KBM-7 (cell line): ENCODE results near the gene LRRC15.

Source experiments
- DNase-seq: peaks from one replicate; pipeline ENCODE4 v3.0.0-alpha.2; 2015
- in situ Hi-C: fragments of 300-500 bp; cut with MboI; formaldehyde crosslinking; loops from 2 replicates; pipeline ENCODE4 v1.14.3; 2020; ENCODE audit warnings: low sequenced_read_pairs, low pct_unique_long_range_greater_than_20kb, mixed read lengths

Gene LRRC15

DNA sequence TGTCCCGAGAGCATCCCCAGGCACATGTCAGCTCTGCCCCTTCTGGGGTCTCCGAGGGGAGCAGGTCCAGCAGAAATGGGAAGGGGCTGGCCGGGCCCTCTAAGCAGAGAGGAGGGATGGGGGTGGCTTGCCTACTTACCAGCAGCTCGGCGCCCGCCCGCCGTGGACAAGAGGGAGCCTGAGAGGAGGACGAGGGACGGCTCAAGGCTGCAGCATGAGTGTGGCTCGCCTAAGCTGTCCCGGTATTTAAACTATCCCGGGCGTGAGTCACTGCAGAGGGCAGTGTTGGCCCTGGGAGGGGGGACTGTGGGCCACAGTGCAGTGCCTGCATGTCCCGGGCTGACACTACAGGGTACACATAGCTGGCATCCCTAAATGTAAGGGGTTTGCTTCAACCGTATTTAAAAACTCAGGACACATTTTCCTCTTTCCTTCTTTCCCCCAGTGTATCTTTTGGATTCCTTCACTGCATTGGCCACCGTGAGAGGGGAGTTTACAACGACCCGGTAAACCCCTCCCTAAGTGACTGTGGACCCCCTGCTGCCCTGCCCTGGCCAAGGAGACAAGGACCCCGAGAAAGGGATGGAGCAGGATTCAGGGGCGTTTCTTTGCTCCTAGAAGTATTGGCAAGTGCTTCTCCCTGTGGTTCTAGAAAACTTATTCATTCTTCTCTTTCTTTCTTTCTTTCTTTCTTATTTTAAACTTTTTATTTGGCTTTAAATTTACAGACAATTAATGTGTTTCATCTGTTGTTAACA is at the start of gene LRRC15:
Gene LRRC15 (minus strand): TSS at position 222 of the 758 bp plus-strand sequence. CDS start 8,700 bp downstream, outside the sequence.
- in situ Hi-C loops: no loop called here
- DNase-seq: no peak

DNA sequence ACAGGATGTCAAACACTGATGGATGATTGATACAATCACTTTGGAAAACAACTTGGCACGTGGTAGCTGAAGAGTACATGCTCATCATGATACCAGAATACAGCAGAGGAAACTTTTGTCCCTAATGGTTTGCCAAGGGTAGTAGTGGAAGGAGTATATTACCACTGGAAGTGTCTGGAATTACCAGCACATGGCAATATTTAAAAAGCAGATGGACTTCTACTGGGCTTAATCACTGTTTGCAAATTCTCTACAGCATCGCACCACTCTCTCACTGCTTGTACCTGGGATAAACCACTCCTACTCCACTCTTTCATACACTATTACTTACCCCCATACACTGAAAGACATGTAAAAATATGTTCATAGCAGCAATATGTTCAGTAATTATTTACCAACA is 49.1 kb upstream of the LRRC15 start:
- in situ Hi-C loops: no loop called here

GRCh38 chr3:194407423-194407822 is 37.9 kb upstream of the LRRC15 start:
- in situ Hi-C loops: no loop called here

More for the DNA sequence above, 49.1 kb upstream of the LRRC15 start:
- no peak for DNase-seq

GRCh38 chr3:194405766-194406165 is 36.2 kb upstream of the LRRC15 start:
- in situ Hi-C loops: no loop called here

More at GRCh38 chr3:194407423-194407822, 37.9 kb upstream of the LRRC15 start:
- no peak for DNase-seq

GRCh38 chr3:194404365-194405140 is 35.0 kb upstream of the LRRC15 start:
- DNase-seq: peak; percentile 72

More at GRCh38 chr3:194405766-194406165, 36.2 kb upstream of the LRRC15 start:
- DNase-seq: no peak

DNA sequence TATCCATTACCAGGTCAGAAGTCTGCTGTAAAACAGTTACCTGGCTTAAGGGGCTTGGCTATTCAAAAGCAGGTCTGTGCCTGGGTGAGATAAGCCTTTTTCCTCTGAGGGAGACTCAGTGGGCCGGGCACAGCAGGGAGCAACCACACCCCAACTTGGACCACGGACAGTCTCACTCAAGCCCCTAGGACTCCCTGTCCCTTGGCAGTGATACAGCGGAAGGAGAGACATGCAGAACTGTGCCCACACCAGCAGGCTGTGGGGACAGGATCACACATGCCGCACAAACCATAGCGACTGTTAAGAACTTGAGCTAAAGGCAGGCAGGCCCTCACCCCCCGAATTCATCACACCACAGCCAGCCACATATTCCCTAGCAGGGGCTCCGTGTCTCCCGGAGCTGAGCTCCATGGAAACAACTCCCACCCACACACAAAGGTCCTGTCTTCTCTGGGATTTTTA is 32.4 kb upstream of the LRRC15 start:
- no peak for DNase-seq
- in situ Hi-C loops: no loop called here

More at GRCh38 chr3:194404365-194405140, 35.0 kb upstream of the LRRC15 start:
- in situ Hi-C loops: no loop called here

DNA sequence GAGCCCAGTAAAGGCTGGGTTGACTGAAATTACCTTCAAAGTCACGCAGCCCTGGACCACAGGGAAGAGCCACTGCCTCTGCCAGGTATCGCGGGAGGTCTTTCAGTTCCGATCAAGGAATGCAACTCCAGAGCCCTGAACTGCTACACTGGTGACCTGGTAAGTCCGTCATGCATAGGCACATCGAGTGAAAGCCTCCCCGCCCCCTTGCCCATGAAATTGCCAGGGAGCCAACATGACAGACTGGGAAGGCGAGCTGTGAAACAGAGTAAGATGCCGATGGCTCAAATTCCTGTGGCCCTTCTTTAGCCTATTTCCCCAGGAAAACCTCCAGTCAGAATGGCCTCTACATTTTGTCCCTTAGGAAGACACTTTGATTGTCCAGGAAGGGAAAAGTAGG is 31.8 kb upstream of the LRRC15 start:
- DNase-seq: no peak

GRCh38 chr3:194399874-194400411 is 30.4 kb upstream of the LRRC15 start:
- peak; percentile 35 for DNase-seq
- in situ Hi-C loops: no loop called here

More for the DNA sequence above, 31.8 kb upstream of the LRRC15 start:
- in situ Hi-C loops: no loop called here

DNA sequence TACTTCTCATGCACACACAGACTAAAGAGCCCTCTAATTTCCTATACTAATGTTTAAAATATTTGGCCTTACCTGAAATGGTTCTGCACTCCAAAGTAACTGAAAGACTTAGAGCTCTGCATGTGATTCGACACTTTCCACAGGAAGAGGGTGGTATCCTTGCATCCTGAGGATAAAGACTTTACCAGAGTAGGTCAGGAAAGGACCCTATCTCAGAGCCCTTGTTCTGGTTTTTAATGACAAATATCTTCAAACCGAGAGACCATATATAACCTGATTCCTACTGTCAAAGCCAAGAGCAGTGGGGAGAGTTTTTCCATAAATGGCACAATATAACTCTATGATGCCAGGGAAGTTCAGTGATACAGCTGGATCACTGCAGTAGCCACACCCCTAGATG is 29.6 kb upstream of the LRRC15 start, which contains the start of gene GP5:
Gene GP5 (minus strand): TSS at position 101 of the 400 bp plus-strand sequence. CDS start 984 bp downstream, outside the sequence.
- DNase-seq: no peak
- in situ Hi-C loops: no loop called here

GRCh38 chr3:194397757-194398312 is 28.3 kb upstream of the LRRC15 start:
- no peak for DNase-seq
- in situ Hi-C loops: no loop called here

- DNase-seq: no peak
- in situ Hi-C loops: no loop called here
Observed at GRCh38 chr3:194396859-194397756, 27.6 kb upstream of the LRRC15 start.

DNA sequence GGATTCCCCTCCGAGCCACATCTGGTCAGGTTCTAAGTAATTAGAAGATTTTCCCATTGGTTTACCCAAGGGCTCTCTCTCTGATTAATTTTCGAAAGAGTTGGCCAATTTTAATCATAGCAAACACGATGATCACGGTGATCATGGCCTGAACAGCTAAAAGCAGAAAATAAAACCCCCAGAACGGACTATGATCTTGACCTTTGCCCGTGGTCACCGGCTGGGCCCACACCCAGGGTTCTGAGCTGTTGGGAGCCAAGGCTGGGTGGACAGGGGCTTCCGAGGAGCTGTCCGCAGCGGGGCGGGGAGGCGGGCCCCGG is 27.0 kb upstream of the LRRC15 start:
- in situ Hi-C loops: no loop called here
- no peak for DNase-seq

GRCh38 chr3:194395778-194396538 is 26.4 kb upstream of the LRRC15 start:
- DNase-seq: peak; percentile 90
- in situ Hi-C loops: no loop called here

GRCh38 chr3:194395212-194395611 is 25.7 kb upstream of the LRRC15 start:
- in situ Hi-C loops: no loop called here
- DNase-seq: no peak

- in situ Hi-C loops: no loop called here
- DNase-seq: no peak
Observed at GRCh38 chr3:194392576-194392975, 23.0 kb upstream of the LRRC15 start.

- DNase-seq: no peak
- in situ Hi-C loops: no loop called here
Observed at GRCh38 chr3:194390835-194391234, 21.3 kb upstream of the LRRC15 start.

GRCh38 chr3:194389269-194389668 is 19.7 kb upstream of the LRRC15 start:
- no peak for DNase-seq
- in situ Hi-C loops: no loop called here

GRCh38 chr3:194387926-194388418 is 18.4 kb upstream of the LRRC15 start:
- in situ Hi-C loops: no loop called here
- DNase-seq: no peak
